Lung (tissue), 12 donors: ENCODE data around the gene FAM174C. TPM values are rescaled to one million over a fixed set of nuclear protein-coding genes. Genes with fewer than 3 reads are reported as not detected.

Source experiments
- ATAC-seq: fragments of 200-7000 bp; cut with Tn5 transposase; one replicate; pipeline ENCODE4 v1.9.1; 2020; ENCODE audit warnings: moderate number of reproducible peaks; ENCODE audit not compliant: insufficient read depth, low FRiP score
- DNase-seq, 3 donors: peaks; one replicate each; pipeline ENCODE4 v3.0.0-alpha.2; 2013 to 2017
- H3K27ac ChIP-seq, 2 donors: one replicate each; pipeline ENCODE4 v1.5.1; 2013; ENCODE audit warnings: mild to moderate bottlenecking in 2 of 2, moderate library complexity in 2 of 2, control low read depth in 1 of 2, inconsistent platforms in 1 of 2, low read depth in 1 of 2, low read length in 1 of 2
- H3K27me3 ChIP-seq, 3 donors: one replicate each; pipeline ENCODE4 v1.5.1; 2013; ENCODE audit warnings: low read length in 2 of 3; ENCODE audit not compliant: control insufficient read depth in 3 of 3, insufficient read depth in 3 of 3
- H3K36me3 ChIP-seq, 4 donors: one replicate each; pipeline ENCODE4 v1.5.1; 2013; ENCODE audit warnings: low read length in 4 of 4, mild to moderate bottlenecking in 1 of 4, moderate library complexity in 1 of 4; ENCODE audit not compliant: control insufficient read depth in 4 of 4, insufficient read depth in 4 of 4
- H3K4me1 ChIP-seq, 5 donors: one replicate each; pipeline ENCODE4 v1.5.1; 2013; ENCODE audit warnings: low read length in 5 of 5, mild to moderate bottlenecking in 2 of 5, moderate library complexity in 1 of 5; ENCODE audit not compliant: control insufficient read depth in 5 of 5, insufficient read depth in 5 of 5
- H3K4me3 ChIP-seq: one replicate; pipeline ENCODE4 v1.5.1; 2013; ENCODE audit warnings: mild to moderate bottlenecking, control low read depth, moderate library complexity
- H3K9ac ChIP-seq, 2 donors: one replicate each; pipeline ENCODE4 v1.5.1; 2013; ENCODE audit warnings: low read length in 2 of 2, control low read depth in 1 of 2; ENCODE audit not compliant: insufficient read depth in 1 of 2
- H3K9me3 ChIP-seq, 4 donors: one replicate each; pipeline ENCODE4 v1.5.1; 2013; ENCODE audit warnings: low read length in 3 of 4, mild to moderate bottlenecking in 1 of 4, moderate library complexity in 1 of 4; ENCODE audit not compliant: control insufficient read depth in 4 of 4, insufficient read depth in 3 of 4
- CTCF ChIP-seq: IDR thresholded peaks from 2 replicates; pipeline ENCODE4 v1.5.1; 2012; ENCODE audit warnings: mild to moderate bottlenecking; ENCODE audit errors: control extremely low read depth, extremely low read depth
- WGBS, 2 donors: extraction: QIAGEN DNeasy Blood & Tissue Kit; methylation state at CpG; one replicate each; pipeline ENCODE4 v1.1.7; 2013; 5-methylcytosine and 5-hydroxymethylcytosine counted together
- polyA plus RNA-seq, 2 donors: library from polyadenylated mRNA; stranded (reverse); fragments of 200-250 nt; gene quantifications; one replicate each; pipeline ENCODE4 v1.2.1, GENCODE V29; 2013
- total RNA-seq, 2 donors: library from RNA; depleted of rRNA in 1 of 2; stranded (reverse); fragments of >200 nt in 1 of 2; gene quantifications; one replicate each; pipeline ENCODE4 v1.2.1, GENCODE V29; 2014 to 2021
- donor health status: control.
- donor health status: control.
- donor health status: Bipolar disorder and iron deficiency.
- donor health status: healthy.
- donor health status: DM: yes; HTN: yes; CAD: no.

FAM174C gene
- total and polyA plus RNA-seq, 4 donors = 17.5 to 89.3 (median 69.4) TPM

- 85 to 89% methylated on average over 18 of the region's 18 CpGs for WGBS, 2 donors
- no peak for TF ChIP-seq CTCF
- Histone ChIP-seq H3K27me3 (peaks cover 0 to 25% (median 4%) of the 10 kb centered on the region in 3 donors), H3K9me3 (peaks cover 0 to 1% (median 0%) of the 10 kb centered on the region in 4 donors), H3K27ac (no peak overlapping the region), H3K36me3 (no peaks in the 10 kb centered on the region), H3K4me1 (peaks cover 0 to 12% (median 0%) of the 10 kb centered on the region in 5 donors), H3K4me3 (no peak overlapping the region), H3K9ac (no peak overlapping the region)
- no peak for DNase-seq
- ATAC-seq = no peak
These were observed 12.9 kb downstream of the FAM174C start for GRCh38 chr19:1288226-1288612.

- Histone ChIP-seq H3K9ac (no peak overlapping the region), H3K27ac (no peak overlapping the region), H3K4me3 (no peak overlapping the region), H3K36me3 (no peaks in the 10 kb centered on the region), H3K4me1 (peaks cover 0 to 12% (median 0%) of the 10 kb centered on the region in 5 donors), H3K9me3 (peaks cover 0 to 1% (median 0%) of the 10 kb centered on the region in 4 donors), H3K27me3 (peaks cover 4 to 25% (median 6%) of the 10 kb centered on the region in 3 donors)
- WGBS, 2 donors = 88% methylated on average over 40 to 41 of the region's 41 CpGs
- DNase-seq (no peak), ATAC-seq (no peak)
- TF ChIP-seq CTCF = no peak
These were observed 13.7 kb downstream of the FAM174C start for GRCh38 chr19:1288833-1289685.

- DNase-seq = no peak
- no peak for TF ChIP-seq CTCF
- Histone ChIP-seq H3K9me3 (peaks cover 0 to 1% (median 0%) of the 10 kb centered on the region in 4 donors), H3K27me3 (peaks cover 2 to 22% (median 6%) of the 10 kb centered on the region in 3 donors), H3K27ac (no peak overlapping the region), H3K36me3 (no peaks in the 10 kb centered on the region), H3K4me3 (no peak overlapping the region), H3K9ac (no peak overlapping the region), H3K4me1 (peaks cover 0 to 12% (median 0%) of the 10 kb centered on the region in 5 donors)
- no peak for ATAC-seq
- 74 to 86% methylated on average over 19 of the region's 19 CpGs for WGBS, 2 donors
These were observed 14.3 kb downstream of the FAM174C start for GRCh38 chr19:1289686-1290025.
